ENCODE data around the gene AGO1.

DNA sequence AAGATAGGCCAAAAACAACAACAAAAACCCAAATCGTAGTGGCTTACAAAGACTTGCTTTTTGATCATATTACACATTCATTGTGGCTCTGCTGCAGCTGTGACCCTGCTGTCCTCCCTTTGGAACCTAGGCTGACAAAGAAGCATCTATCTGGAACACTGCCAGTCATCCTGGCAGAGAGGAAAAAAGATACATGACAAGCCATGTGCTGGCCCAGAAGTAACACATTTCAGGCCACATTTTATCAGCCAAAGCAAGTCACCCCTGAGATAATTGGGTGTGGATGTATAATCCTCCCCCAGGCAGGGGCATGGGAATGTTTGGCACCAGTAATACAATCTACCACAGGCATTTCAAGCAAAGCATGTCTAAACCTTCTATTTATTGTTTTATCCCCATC is 37.2 kb upstream of the AGO1 start:
- TF ChIP-seq, protein P1, sequence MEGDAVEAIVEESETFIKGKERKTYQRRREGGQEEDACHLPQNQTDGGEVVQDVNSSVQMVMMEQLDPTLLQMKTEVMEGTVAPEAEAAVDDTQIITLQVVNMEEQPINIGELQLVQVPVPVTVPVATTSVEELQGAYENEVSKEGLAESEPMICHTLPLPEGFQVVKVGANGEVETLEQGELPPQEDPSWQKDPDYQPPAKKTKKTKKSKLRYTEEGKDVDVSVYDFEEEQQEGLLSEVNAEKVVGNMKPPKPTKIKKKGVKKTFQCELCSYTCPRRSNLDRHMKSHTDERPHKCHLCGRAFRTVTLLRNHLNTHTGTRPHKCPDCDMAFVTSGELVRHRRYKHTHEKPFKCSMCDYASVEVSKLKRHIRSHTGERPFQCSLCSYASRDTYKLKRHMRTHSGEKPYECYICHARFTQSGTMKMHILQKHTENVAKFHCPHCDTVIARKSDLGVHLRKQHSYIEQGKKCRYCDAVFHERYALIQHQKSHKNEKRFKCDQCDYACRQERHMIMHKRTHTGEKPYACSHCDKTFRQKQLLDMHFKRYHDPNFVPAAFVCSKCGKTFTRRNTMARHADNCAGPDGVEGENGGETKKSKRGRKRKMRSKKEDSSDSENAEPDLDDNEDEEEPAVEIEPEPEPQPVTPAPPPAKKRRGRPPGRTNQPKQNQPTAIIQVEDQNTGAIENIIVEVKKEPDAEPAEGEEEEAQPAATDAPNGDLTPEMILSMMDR (IDR thresholded peaks at IDR 0.05; ENCODE audit: control extremely low read depth in 1 of 3, insufficient read depth in 1 of 3, low read depth in 1 of 3, low read length in 3 of 3) = no peak
- TF ChIP-seq TAF1 (IDR thresholded peaks at IDR 0.05; ENCODE audit: low read depth, low read length) = no peak
- TF ChIP-seq POLR2AphosphoS5 (IDR thresholded peaks at IDR 0.05; ENCODE audit: low read depth, low read length) = no peak
- no peak for TF ChIP-seq POLR2A (IDR thresholded peaks at IDR 0.05; ENCODE audit: control extremely low read depth in 1 of 2, low read depth in 2 of 2, low read length in 2 of 2)
- no peak for TF ChIP-seq ZNF274 (IDR thresholded peaks at IDR 0.05; ENCODE audit: borderline replicate concordance, extremely low read depth, low read length)
- no peak for TF ChIP-seq RFX5 (IDR thresholded peaks at IDR 0.05; ENCODE audit: borderline replicate concordance, low read depth, low read length)
- TF ChIP-seq TBP (IDR thresholded peaks at IDR 0.05; ENCODE audit: low read depth, low read length) = no peak
- TF ChIP-seq SP1 (IDR thresholded peaks at IDR 0.05; ENCODE audit: low read depth, low read length) = no peak
- TF ChIP-seq EGR1 (IDR thresholded peaks at IDR 0.05; ENCODE audit: borderline replicate concordance, low read depth, low read length) = no peak
- TF ChIP-seq, protein P2, sequence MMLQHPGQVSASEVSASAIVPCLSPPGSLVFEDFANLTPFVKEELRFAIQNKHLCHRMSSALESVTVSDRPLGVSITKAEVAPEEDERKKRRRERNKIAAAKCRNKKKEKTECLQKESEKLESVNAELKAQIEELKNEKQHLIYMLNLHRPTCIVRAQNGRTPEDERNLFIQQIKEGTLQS (IDR thresholded peaks at IDR 0.05; ENCODE audit: insufficient read depth, low read depth, low read length) = no peak
- TF ChIP-seq MAFK (IDR thresholded peaks at IDR 0.05; ENCODE audit: low read depth, low read length) = no peak
- TF ChIP-seq JUN (IDR thresholded peaks at IDR 0.05; ENCODE audit: low read depth, low read length) = no peak
- TF ChIP-seq KDM1A (IDR thresholded peaks at IDR 0.05; ENCODE audit: borderline replicate concordance, low read length) = no peak
- no peak for TF ChIP-seq FOSL1 (IDR thresholded peaks at IDR 0.05; ENCODE audit: insufficient read depth, low read depth, low read length)
